HG03521 (cell line): ENCODE data around the gene EXOC6B.

Experiments used
- ATAC-seq: cut with Tn5 transposase; IDR thresholded peaks from one replicate; pipeline ENCODE4 v1.9.1; 2021; ENCODE audit warnings: mild to moderate bottlenecking, moderate library complexity; ENCODE audit not compliant: unreplicated experiment

EXOC6B gene

GRCh38 chr2:72235497-72236415 lies 590.1 kb downstream of the EXOC6B start:
- ATAC-seq: no peak

GRCh38 chr2:72233211-72233610 lies 592.6 kb downstream of the EXOC6B start:
- ATAC-seq: no peak

GRCh38 chr2:72222829-72223564 lies 602.8 kb downstream of the EXOC6B start:
- no peak for ATAC-seq

- no peak for ATAC-seq
These were observed 605.7 kb downstream of the EXOC6B start for GRCh38 chr2:72220170-72220569.

- no peak for ATAC-seq
These were observed 611.2 kb downstream of the EXOC6B start for GRCh38 chr2:72214429-72215143.

GRCh38 chr2:72212486-72212855 lies 613.4 kb downstream of the EXOC6B start:
- ATAC-seq: no peak

- ATAC-seq: no peak
These were observed 613.9 kb downstream of the EXOC6B start for GRCh38 chr2:72211777-72212485.

- no peak for ATAC-seq
These were observed 614.5 kb downstream of the EXOC6B start for GRCh38 chr2:72211350-72211749.

- no peak for ATAC-seq
These were observed 615.4 kb downstream of the EXOC6B start for GRCh38 chr2:72210470-72210869.

GRCh38 chr2:72208225-72208624 lies 617.6 kb downstream of the EXOC6B start:
- ATAC-seq: no peak

GRCh38 chr2:72207334-72207733 lies 618.5 kb downstream of the EXOC6B start:
- ATAC-seq: no peak

- no peak for ATAC-seq
These were observed 620.3 kb downstream of the EXOC6B start for GRCh38 chr2:72205504-72205881.

GRCh38 chr2:72204786-72205503 lies 620.9 kb downstream of the EXOC6B start:
- no peak for ATAC-seq

GRCh38 chr2:72204156-72204785 lies 621.6 kb downstream of the EXOC6B start:
- ATAC-seq: no peak

GRCh38 chr2:72198532-72199241 lies 627.1 kb downstream of the EXOC6B start:
- no peak for ATAC-seq

- no peak for ATAC-seq
These were observed 632.1 kb downstream of the EXOC6B start for GRCh38 chr2:72193723-72194122.

GRCh38 chr2:72191441-72191840 lies 634.4 kb downstream of the EXOC6B start:
- no peak for ATAC-seq

- ATAC-seq: no peak
These were observed 640.6 kb downstream of the EXOC6B start for GRCh38 chr2:72185206-72185605.

- ATAC-seq: no peak
These were observed 642.4 kb downstream of the EXOC6B start for GRCh38 chr2:72183466-72183865.
